Activated CD4-positive, alpha-beta memory T cell treated with anti-CD3 and anti-CD28 coated beads for 36 hours (primary cell): Measurements from ENCODE around the gene RFX4. TPM values are rescaled to one million over a fixed set of nuclear protein-coding genes. Genes with fewer than 3 reads are reported as not detected.

ENCODE experiments used
- CTCF ChIA-PET: fragments of 350-600 bp; sonication (Branson Sonifier 250); formaldehyde crosslinking; loops from one replicate; lab custom pipeline; 2021; ENCODE audit warnings: antibody characterized with exemption, inconsistent platforms; lab: Charles Lee
- POLR2A ChIA-PET: fragments of 350-600 bp; sonication (Branson Sonifier 250); formaldehyde crosslinking; loops from one replicate; lab custom pipeline; 2021; ENCODE audit warnings: antibody characterized with exemption; lab: Charles Lee
- DNase-seq: peaks from one replicate; pipeline ENCODE4 v3.0.0-alpha.2; 2020
- H3K27ac Mint-ChIP-seq: one replicate; pipeline ENCODE4 v1.8.0; 2021; ENCODE audit warnings: mixed read lengths
- H3K27me3 Mint-ChIP-seq: one replicate; pipeline ENCODE4 v1.8.0; 2021; ENCODE audit warnings: mixed read lengths
- H3K36me3 Mint-ChIP-seq: one replicate; pipeline ENCODE4 v1.8.0; 2021; ENCODE audit warnings: mixed read lengths
- H3K4me1 Mint-ChIP-seq: one replicate; pipeline ENCODE4 v1.8.0; 2021; ENCODE audit warnings: low read depth, mixed read lengths
- H3K4me3 Mint-ChIP-seq: one replicate; pipeline ENCODE4 v1.8.0; 2021; ENCODE audit warnings: mild to moderate bottlenecking, mixed read lengths
- H3K9me3 Mint-ChIP-seq: one replicate; pipeline ENCODE4 v1.8.0; 2021; ENCODE audit warnings: mixed read lengths
- intact Hi-C: fragments of 100-400 bp; cut with micrococcal nuclease; formaldehyde crosslinking; loops from one replicate; pipeline ENCODE4 v1.15.1; 2023
- total RNA-seq, 2 experiments: library from RNA; stranded (reverse); gene quantifications; one replicate each; pipeline ENCODE4 v1.2.3, GENCODE V29; 2021

RFX4 gene
- total RNA-seq, 2 experiments from 2014 or later, result not detected

DNA sequence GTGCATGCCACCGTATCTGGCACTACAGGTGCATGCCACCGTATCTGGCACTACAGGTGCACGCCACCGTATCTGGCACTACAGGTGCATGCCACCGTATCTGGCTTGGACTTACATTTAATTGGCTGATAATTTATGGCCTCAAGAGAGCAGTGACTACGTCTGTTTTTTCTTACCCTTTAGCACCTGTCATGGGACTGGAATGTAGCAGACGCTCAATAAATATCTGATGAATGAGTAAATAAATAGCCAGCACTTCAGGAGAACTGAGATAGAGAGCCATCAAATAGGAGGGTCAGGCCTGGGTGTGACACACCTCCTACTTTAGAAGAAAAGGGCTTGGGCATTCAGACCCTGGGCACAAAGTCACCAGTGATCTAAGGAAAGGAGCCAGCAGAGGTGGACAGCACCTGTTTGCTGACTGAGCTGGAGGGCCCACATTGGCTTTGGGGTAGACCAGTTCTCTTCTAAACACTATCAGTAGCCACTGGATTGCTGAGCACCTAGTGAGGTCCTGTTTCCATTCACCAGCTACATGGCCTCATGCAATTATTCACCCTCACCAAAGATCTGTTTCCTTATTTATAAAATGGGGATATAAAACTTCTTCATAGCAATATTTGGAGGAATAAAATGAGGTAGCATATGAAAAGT lies 50.1 kb downstream of the RFX4 start:
- ChIA-PET CTCF (no interaction called here), POLR2A (no interaction called here)
- Mint-ChIP-seq H3K9me3 (no peaks in the 10 kb centered on the region), H3K4me3 (no peak overlapping the region), H3K4me1 (no peaks in the 10 kb centered on the region), H3K27me3 (no peaks in the 10 kb centered on the region), H3K36me3 (no peaks in the 10 kb centered on the region), H3K27ac (no peak overlapping the region)
- no peak for DNase-seq
- intact Hi-C loops, result no loop called here

DNA sequence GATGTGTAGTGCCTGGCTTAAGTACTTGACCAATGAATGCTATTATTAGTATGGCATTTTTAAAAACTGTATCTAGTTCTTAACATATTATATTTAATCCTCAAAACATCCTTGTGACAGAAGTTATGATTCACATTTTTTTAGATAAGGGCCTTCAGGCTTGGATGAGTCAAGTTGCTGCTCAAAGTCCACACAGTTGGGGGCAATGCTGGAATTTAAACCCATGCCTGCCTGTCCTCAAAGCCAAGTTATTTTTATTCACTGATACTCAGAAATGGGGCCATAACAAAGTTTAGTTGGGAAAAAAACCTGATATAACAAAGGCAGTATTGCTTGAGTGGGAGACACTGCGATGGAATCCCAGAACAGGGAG lies 50.6 kb downstream of the RFX4 start:
- Mint-ChIP-seq H3K27ac (no peak overlapping the region), H3K4me3 (no peak overlapping the region)
- intact Hi-C loops, result no loop called here

DNA sequence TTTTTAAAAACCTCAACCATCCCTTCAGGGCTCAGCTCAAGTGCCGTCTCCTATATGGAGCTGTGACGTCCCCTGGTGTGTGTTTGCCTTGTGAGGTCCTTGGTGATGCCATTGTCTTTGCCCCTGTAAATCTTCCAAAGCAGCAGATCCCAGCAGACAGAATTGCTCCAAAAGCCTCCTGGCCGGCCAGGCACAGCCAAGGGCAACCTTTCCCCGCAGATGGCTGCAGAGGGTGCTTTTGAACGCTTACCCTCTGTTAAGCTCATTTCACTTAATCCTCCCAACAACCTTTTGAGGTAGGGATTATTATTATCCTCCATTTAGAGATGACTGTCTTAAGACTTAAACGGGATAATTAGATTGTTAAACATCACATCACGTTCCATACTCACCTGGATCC lies 51.4 kb downstream of the RFX4 start:
- ChIA-PET CTCF (no interaction called here), POLR2A (no interaction called here)
- no peaks in the 10 kb centered on the region for H3K27me3 Mint-ChIP-seq
- no peaks in the 10 kb centered on the region for H3K4me1 Mint-ChIP-seq
- intact Hi-C loops, result no loop called here
- no peak for DNase-seq
- H3K9me3 Mint-ChIP-seq, result no peaks in the 10 kb centered on the region
- H3K27ac Mint-ChIP-seq, result no peak overlapping the region
- no peak overlapping the region for H3K4me3 Mint-ChIP-seq
- no peaks in the 10 kb centered on the region for H3K36me3 Mint-ChIP-seq

More for the DNA sequence above, 50.6 kb downstream of the RFX4 start:
- POLR2A ChIA-PET, result no interaction called here
- no peaks in the 10 kb centered on the region for H3K4me1 Mint-ChIP-seq
- H3K9me3 Mint-ChIP-seq, result no peaks in the 10 kb centered on the region
- CTCF ChIA-PET, result no interaction called here
- DNase-seq, result no peak
- H3K36me3 Mint-ChIP-seq, result no peaks in the 10 kb centered on the region
- no peaks in the 10 kb centered on the region for H3K27me3 Mint-ChIP-seq

DNA sequence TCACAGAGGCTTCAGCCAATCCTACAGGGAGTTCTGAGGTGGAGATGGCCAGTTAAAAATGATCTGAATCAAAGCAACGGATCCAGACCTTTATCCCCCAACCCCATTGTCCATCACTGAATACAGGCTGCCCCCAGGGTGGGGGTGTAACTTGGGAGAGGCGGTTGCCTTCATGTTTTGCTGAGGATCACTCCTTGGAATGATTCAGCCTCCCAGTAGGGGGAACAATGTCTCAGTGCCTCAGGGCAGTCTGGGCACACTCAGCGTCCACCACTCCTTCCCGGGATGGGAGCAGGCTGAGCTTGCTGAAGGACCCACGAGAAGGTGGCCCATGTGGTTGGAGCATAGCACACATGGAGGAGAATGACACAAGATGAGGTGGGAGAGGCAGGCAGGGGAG lies 60.2 kb downstream of the RFX4 start:
- Mint-ChIP-seq H3K4me3 (no peak overlapping the region), H3K27ac (no peak overlapping the region), H3K4me1 (no peaks in the 10 kb centered on the region), H3K9me3 (no peaks in the 10 kb centered on the region), H3K27me3 (peaks cover 4% of the 10 kb centered on the region), H3K36me3 (no peaks in the 10 kb centered on the region)
- ChIA-PET CTCF (interaction anchor here (0.7 kb wide), 1 partner anchor 1957 kb away, joined by 3 read pairs; no protein-coding TSS in a partner anchor), POLR2A (no interaction called here)
- DNase-seq, result no peak
- intact Hi-C loops, result no loop called here

DNA sequence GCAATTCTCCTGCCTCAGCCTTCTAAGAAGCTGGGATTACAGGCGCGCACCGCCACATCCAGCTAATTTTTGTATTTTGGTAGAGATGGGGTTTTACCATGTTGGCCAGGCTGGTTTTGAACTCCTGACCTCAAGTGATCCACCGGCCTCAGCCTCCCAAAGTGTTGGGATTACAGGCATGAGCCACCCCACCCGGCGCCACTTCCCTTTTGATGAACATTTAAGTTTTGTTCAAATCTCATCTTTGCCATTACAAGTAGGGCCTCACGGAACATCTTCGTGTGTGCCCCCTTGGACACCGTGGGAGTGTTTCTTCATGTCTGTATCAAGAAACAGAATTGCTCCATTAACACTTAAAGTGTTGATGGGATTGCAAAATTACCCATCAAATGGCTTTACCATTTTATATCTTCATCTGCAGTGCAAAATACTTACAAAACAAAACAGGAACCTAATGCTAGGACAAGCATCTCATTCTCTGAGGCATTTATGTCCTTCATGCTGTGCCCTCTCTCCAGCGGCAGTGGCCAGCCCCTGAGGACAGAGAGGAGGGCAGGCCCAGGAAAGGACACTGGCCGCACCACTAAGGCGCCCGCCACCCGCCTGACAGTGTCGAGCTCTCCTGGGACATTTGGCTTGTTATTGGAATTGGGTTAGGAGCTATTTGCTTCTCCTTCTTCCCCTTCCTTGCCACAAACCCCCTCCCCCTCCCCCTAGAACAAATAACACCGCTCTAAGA lies 61.7 kb downstream of the RFX4 start:
- no peak overlapping the region for H3K27ac Mint-ChIP-seq
- H3K36me3 Mint-ChIP-seq, result no peaks in the 10 kb centered on the region
- POLR2A ChIA-PET, result no interaction called here
- peaks cover 5% of the 10 kb centered on the region for H3K27me3 Mint-ChIP-seq
- H3K9me3 Mint-ChIP-seq, result no peaks in the 10 kb centered on the region
- intact Hi-C loops, result no loop called here
- H3K4me1 Mint-ChIP-seq, result no peaks in the 10 kb centered on the region
- H3K4me3 Mint-ChIP-seq, result no peak overlapping the region
- no peak for DNase-seq
- CTCF ChIA-PET, result no interaction called here

DNA sequence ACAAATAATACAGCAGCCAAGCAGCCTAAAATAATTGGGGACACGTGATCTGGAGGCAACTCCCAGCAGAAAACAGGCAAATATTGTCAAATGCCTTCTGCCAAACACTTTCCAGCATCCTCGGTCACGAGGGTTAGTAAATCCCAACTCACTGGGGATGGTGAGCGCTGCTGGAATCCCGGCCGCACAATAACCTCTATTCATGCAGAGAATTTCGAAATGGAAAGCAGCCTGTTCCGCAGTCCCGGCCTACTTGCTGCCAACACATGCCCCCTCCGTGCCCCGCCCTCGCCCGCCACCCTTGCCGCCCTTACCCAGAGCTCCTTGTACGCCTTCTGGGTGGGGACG lies 62.2 kb downstream of the RFX4 start:
- no peak for DNase-seq
- H3K4me1 Mint-ChIP-seq, result no peaks in the 10 kb centered on the region
- no peak overlapping the region for H3K4me3 Mint-ChIP-seq
- no peaks in the 10 kb centered on the region for H3K9me3 Mint-ChIP-seq
- POLR2A ChIA-PET, result no interaction called here
- intact Hi-C loops, result no loop called here
- no peaks in the 10 kb centered on the region for H3K36me3 Mint-ChIP-seq
- CTCF ChIA-PET, result no interaction called here
- H3K27me3 Mint-ChIP-seq, result peaks cover 5% of the 10 kb centered on the region
- no peak overlapping the region for H3K27ac Mint-ChIP-seq

DNA sequence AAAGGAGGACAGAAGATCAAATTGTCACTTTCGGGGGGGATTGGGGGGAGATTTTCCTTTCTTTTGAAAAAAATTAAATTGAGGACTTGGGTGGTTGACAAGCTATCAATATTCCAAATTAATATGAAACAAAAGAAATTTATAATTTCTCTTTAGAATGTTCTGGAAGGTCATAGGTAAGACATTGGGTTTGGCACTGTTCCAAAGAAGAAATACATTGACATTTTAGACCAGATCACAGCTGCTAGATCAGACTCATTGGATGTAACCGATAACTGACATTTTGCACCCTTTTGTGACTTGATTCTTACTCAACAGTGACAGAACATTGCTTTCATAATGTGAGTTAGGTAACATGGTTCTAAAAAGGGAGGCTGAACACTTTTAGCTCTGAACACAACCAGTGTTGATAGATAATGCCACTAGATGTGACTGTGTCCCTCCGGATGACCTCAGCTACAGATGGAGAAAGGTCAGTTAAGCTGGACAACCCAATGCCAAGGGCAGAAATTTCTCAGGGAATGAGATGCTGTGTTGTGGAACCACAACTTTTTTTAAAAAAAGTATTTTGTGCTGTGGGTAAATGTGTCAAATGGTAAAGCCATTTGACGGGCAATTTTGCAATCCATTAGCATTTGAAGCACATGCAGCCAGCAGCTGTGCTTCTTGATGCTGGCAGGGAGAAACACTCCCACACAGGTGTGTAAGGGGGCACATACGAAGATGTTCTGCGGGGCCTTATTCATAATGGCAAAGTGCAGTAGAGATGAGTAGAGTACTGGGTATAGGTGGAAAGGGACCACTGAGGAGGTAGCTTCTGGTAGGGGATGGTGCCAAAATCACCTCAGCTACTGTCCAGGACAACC lies 62.9 kb downstream of the RFX4 start:
- CTCF ChIA-PET, result no interaction called here
- H3K27ac Mint-ChIP-seq, result no peak overlapping the region
- no peak overlapping the region for H3K4me3 Mint-ChIP-seq

DNA sequence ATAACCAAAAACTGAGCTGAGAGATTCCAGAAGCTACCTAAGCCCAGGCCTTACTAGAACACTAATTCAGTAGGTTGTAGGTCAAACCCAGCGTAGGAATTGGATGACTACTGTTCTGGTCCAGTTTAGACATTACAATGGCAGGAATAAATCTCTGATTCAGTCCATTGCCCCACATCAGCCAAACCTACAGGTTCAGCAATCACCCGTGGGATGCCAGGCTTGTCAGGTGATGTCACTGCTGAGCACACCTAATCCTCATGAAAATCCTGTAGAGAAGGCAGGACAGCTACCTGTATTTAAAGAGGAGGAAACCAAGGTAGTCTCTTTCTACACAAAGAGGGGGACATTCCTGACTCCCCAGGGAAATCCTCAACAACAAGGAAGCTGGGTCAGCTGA lies 63.7 kb downstream of the RFX4 start:
- DNase-seq, result no peak
- H3K9me3 Mint-ChIP-seq, result no peaks in the 10 kb centered on the region
- no peaks in the 10 kb centered on the region for H3K4me1 Mint-ChIP-seq
- POLR2A ChIA-PET, result no interaction called here
- intact Hi-C loops, result no loop called here
- no peak overlapping the region for H3K4me3 Mint-ChIP-seq
- H3K36me3 Mint-ChIP-seq, result no peaks in the 10 kb centered on the region
- CTCF ChIA-PET, result no interaction called here
- H3K27me3 Mint-ChIP-seq, result peaks cover 5% of the 10 kb centered on the region
- H3K27ac Mint-ChIP-seq, result no peak overlapping the region

More for the DNA sequence above, 62.9 kb downstream of the RFX4 start:
- H3K27me3 Mint-ChIP-seq, result peaks cover 5% of the 10 kb centered on the region
- H3K4me1 Mint-ChIP-seq, result no peaks in the 10 kb centered on the region
- POLR2A ChIA-PET, result no interaction called here
- no peak for DNase-seq
- intact Hi-C loops, result no loop called here
- H3K36me3 Mint-ChIP-seq, result no peaks in the 10 kb centered on the region
- H3K9me3 Mint-ChIP-seq, result no peaks in the 10 kb centered on the region

DNA sequence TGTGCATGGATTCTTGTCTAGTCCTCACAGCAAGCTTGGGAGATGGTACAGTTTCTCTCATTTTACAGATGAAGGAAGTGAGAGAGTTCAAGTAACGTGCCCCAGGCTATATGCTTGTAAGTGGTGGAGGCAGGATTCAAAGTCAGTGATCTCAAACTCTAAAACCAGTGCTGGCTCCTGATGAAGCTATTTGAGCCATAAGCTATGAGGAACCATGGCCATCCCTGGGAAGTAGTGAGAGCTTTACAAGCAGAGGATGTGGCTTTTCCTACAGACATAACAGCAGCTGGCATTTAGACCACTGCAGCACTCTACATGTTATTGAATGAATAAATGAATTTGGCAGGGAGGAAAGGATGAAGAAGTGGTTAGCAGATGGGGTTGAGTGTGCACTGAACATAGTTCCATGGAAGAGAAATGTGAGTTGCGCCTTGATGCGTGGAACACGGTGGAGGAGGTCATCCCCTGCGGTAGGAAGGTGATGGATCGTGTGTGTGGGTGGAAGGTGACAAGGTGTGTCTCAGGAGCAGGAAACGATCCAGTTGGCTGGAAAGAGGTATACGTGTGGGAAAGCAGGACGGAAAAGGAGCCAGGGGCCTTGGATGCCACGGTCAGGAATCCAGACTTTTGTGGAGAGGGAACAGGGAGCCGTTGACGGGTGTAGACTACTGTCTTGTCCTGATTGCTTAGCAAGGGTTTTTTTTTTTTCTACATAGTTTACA lies 65.2 kb downstream of the RFX4 start:
- H3K27me3 Mint-ChIP-seq, result peaks cover 5% of the 10 kb centered on the region
- DNase-seq, result no peak
- H3K27ac Mint-ChIP-seq, result no peak overlapping the region
- no peak overlapping the region for H3K4me3 Mint-ChIP-seq
- ChIA-PET POLR2A (no interaction called here), CTCF (no interaction called here)
- intact Hi-C loops, result no loop called here
- H3K4me1 Mint-ChIP-seq, result no peaks in the 10 kb centered on the region
- no peaks in the 10 kb centered on the region for H3K36me3 Mint-ChIP-seq
- no peaks in the 10 kb centered on the region for H3K9me3 Mint-ChIP-seq

DNA sequence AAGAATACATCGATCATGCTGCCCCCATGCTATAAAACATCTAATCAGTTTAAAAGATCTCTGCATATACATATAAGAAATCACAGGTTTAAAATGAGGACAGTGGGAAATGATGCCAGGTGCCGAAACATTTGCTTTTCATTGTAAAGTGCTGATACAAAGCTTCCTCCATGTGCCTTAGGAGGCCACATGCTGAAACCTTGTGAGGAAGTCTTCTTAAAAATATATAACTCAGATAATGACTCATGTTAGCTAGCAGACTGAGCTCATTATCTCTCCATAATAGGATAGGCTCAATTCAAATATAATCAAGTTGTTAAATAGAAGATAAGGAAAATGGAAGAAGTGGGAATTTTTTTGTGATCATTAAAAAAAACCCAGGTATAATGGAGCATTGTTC lies 65.9 kb downstream of the RFX4 start:
- H3K9me3 Mint-ChIP-seq, result no peaks in the 10 kb centered on the region
- H3K36me3 Mint-ChIP-seq, result no peaks in the 10 kb centered on the region
- no peaks in the 10 kb centered on the region for H3K4me1 Mint-ChIP-seq
- no peak overlapping the region for H3K27ac Mint-ChIP-seq
- ChIA-PET POLR2A (no interaction called here), CTCF (no interaction called here)
- intact Hi-C loops, result no loop called here
- no peak overlapping the region for H3K4me3 Mint-ChIP-seq
- peaks cover 5% of the 10 kb centered on the region for H3K27me3 Mint-ChIP-seq
- DNase-seq, result no peak

DNA sequence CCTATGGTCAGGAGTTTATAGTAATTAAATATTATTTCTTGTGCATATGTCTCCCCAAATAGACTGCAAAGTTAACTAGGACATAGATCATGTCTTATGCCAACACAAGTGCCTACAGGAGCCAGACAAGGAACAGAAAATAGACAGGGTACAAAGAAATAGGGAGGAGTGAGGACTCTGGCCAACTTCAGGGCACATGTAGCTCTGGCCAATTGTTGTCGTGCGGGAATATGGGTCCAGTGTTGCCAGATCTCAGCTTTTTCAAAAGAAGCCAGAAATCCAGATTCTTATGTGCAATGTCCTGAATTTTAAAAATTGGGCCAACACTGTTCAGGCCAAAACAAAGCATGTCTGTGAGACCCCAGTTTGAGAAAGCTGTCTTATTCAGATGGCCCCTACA lies 68.7 kb downstream of the RFX4 start:
- Mint-ChIP-seq H3K27ac (no peak overlapping the region), H3K27me3 (peaks cover 5% of the 10 kb centered on the region), H3K36me3 (no peaks in the 10 kb centered on the region), H3K4me3 (no peak overlapping the region), H3K4me1 (no peaks in the 10 kb centered on the region), H3K9me3 (no peaks in the 10 kb centered on the region)
- intact Hi-C loops, result no loop called here
- CTCF ChIA-PET, result no interaction called here
- POLR2A ChIA-PET, result no interaction called here
- DNase-seq, result no peak

DNA sequence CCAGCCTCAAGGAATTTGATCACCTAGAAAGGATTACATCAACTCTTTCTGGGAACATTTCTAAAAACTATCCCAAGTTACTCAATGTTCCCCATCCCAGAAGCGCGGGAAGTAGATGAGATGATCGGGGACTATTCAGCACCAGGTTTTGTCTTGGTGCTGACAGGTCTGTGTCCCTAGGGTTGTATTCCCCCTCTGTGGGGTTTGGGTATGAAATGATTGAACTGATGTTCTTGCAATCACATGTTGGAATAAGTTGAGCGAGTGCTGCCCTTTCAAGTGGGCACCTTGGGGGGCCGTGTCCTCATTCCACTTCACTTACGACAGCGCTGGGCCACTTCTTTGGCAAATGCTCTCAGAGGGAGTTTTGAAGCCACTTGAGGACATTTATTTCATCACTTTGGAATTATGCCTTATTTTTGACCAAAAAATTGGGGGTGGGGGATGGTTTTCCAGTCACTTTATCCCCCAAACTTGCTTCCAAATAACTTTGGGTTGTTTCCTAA lies 69.8 kb downstream of the RFX4 start:
- no peak for DNase-seq
- Mint-ChIP-seq H3K36me3 (no peaks in the 10 kb centered on the region), H3K9me3 (no peaks in the 10 kb centered on the region), H3K27me3 (peaks cover 5% of the 10 kb centered on the region), H3K4me3 (no peak overlapping the region), H3K4me1 (no peaks in the 10 kb centered on the region), H3K27ac (no peak overlapping the region)
- intact Hi-C loops, result no loop called here
- POLR2A ChIA-PET, result no interaction called here
- CTCF ChIA-PET, result no interaction called here
